GM12892 (cell line): ENCODE measurements around the gene ACP4.

Experiments
- POLR2A ChIP-seq: IDR thresholded peaks from 2 replicates; pipeline ENCODE4 v1.6.1; 2011; ENCODE audit warnings: low read depth, low read length, control low read depth
- TAF1 ChIP-seq: IDR thresholded peaks from 2 replicates; pipeline ENCODE4 v1.6.1; 2011; ENCODE audit warnings: low read depth, mild to moderate bottlenecking, control low read depth, low read length, borderline replicate concordance

- TF ChIP-seq POLR2A (no peak), TAF1 (no peak)
Observed at GRCh38 chr19:50829801-50830200, 39.6 kb downstream of the ACP4 start.
